ENCODE data around the gene AOPEP.

AOPEP gene

GRCh38 chr9:94761481-94761880 lies 35.0 kb downstream of the AOPEP start:
- DNase-seq (ENCODE audit: low read depth), result peak; percentile 43

DNA sequence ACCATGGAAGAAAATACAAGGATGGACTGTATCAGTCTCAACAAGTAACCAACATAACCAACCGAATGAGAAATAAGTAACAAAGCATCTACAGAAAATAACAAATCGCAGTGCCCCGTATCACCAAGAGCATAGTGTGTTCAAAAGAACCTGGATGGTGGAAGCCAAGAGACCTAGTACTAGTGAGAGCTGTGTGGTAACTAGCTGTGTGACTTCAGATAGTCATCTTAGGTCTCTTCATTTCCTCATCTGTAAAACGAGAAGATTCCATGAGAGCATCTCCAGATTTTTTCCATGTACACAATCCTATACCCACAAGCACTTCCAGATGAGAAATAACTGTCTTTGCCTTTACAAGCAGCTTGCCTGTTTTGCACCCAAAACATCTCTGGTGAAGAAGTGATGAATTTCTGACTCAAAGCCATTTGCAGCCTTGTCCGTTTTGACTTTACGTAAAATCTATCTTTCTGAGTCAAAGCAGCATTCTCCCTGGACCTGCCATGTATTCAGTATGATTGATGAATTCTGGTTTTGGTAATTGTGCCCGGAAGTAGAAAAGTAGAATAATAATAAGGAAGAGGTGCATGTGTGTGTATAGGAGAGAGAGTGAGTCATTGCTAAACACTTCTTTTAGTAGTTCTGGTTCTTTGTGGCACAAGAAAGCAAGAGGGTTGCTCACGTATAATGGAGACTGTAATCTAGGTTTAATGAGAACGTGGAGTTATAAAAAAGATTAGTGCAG lies 41.0 kb downstream of the AOPEP start:
- DNase-seq (ENCODE audit: low read depth), result peak; percentile 52

GRCh38 chr9:94768766-94769165 lies 42.3 kb downstream of the AOPEP start:
- no peak for DNase-seq (ENCODE audit: low read depth)

DNA sequence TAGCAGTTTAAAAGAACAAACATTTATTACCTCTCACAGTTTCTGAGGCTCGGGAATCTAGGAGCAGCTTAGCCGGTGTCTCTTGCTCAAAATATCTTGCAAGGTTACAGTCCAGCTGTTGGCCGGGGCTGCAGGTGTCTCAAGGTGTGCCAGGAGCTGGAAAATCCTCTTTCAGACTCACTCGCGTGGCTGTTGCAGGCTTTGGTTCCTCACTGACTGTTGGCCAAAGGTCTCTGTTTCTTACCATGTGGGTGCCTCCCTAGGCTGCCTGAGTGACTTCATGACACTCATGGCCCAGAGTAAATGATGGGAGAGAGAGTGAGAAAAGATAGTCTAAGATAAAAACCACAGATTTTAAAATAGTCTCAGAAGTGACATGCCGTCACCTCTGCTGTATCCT lies 43.8 kb downstream of the AOPEP start:
- DNase-seq (ENCODE audit: low read depth), result no peak

DNA sequence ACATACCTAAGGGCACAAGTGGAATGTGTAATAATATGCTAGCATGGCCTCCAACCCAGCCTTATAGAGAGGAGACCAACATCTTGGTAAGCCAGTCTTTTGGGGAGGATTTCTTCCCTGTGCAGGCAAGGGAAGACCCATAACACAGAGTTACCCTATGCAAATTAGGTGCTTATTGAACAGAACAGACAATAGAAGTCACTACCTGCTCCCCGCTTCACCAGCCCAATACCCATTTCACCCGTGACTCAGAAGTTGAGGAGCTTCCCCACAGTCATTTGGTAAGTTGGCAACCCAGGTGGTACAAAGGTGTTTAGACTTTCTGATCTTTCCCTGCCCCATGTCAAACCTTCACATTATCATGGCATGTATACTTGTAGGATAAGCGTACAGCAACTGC lies 44.6 kb downstream of the AOPEP start:
- no peak for DNase-seq (ENCODE audit: low read depth)

- DNase-seq (ENCODE audit: low read depth), result no peak
Observed at GRCh38 chr9:94772144-94772543, 45.6 kb downstream of the AOPEP start.

DNA sequence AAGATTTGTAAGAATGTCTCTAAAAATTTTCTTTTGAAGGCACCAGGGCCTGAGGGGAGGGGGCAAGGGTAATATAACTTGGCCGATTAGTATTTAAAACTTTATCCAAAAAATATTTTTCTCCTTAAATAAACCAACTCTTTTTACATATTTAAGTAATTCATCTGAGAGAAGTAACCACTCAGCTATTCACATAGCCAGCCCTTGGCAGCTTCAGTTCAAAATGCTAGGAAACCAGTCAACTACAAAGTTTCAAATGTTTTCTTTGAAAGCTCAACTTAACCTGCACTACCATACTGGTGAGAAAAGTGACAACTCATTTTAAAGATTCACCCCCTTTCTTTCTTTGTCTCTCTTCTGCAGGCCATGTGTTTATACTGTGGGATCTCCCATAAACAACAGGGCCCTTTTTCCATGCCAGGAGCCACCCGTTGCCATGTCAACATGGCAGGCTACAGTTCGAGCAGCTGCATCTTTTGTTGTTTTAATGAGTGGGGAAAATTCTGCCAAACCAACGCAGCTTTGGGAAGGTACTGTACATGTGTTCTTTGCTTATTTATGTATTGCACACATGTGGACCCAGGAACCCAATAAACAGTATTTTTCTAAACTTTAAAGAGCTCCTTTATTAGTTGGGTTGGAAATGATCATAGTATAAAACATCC lies 46.3 kb downstream of the AOPEP start:
- DNase-seq (ENCODE audit: low read depth), result no peak

DNA sequence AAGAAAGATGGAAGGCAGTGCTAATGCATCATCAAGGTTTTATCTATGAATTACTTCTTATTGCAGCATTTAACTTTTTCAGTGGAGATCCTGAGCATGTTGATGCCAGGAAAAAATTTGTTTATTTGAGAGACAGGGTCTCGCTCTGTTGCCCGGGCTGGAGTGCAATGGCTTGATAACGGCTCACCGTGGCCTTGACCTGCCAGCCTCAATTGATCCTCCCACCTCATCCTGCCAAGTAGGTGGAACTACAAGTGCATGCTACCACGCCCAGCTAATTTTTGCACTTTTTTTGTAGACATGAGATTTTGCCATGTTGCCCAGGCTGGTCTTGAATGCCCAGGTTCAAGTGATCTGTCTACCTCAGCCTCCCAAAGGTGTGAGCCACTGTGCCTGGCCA lies 47.2 kb downstream of the AOPEP start:
- DNase-seq (ENCODE audit: low read depth), result no peak

- DNase-seq (ENCODE audit: low read depth), result no peak
Observed at GRCh38 chr9:94778013-94778412, 51.5 kb downstream of the AOPEP start.

- peak; percentile 22 for DNase-seq (ENCODE audit: low read depth)
Observed at GRCh38 chr9:94779031-94779430, 52.5 kb downstream of the AOPEP start.

- DNase-seq (ENCODE audit: low read depth), result no peak
Observed at GRCh38 chr9:94779693-94780290, 53.3 kb downstream of the AOPEP start.

DNA sequence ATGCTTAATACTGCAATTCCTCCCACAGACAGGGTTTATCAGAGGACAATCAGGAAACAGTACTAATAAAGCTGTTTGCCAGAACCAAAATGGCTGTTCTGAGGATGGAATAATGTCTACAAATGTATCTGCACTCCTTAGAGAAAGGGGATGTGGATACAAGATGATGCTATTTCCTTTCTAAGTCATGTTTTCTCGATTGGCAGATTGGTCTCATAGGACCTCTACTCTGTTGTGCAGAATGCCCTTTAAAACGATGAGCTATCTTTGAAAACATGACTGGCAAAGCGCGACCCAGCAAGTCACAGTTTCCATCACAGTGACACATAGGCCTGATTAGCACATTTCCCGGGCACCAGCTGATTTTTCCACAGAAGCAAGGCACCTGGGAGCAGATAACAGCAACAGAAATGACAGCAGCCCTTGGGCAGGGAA lies 54.0 kb downstream of the AOPEP start:
- DNase-seq (ENCODE audit: low read depth), result no peak

DNA sequence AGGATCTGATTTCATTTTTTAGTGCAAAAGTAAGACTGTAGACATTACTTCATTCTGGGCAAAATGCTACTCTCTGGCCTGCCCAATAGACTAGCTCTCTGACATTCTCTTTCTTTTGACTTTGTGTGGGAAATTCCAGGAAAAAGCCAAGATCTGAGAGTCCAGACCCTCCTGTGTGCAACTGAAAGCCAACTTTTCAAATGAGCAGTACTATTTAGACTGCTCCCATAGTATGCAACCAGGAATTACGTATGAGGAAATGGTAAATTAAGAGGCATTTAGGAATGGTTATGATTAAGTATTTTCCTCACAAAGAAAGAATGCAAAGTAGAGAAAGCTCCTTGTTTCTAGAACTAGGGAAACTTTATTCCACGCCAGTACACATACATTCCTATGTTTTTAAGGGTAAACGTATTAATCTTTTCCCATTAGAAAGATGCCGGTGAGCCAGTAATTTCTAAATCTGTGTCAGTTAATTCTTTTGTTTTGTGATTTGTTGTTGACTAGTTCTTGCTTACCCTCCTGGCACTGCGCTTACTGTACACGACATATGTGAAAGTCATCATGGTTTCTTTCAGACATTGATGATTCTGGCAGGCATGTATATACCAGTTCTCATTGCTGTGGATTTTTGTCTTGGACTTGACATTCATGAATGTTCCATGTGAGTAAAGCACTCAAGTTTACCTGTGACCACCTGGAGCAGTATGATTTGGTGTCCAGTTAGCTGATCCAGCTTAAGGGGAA lies 56.0 kb downstream of the AOPEP start:
- no peak for DNase-seq (ENCODE audit: low read depth)

- peak; percentile 90 for DNase-seq (ENCODE audit: low read depth)
Observed at GRCh38 chr9:94783102-94783682, 56.7 kb downstream of the AOPEP start.

GRCh38 chr9:94783928-94784327 lies 57.4 kb downstream of the AOPEP start:
- no peak for DNase-seq (ENCODE audit: low read depth)

- DNase-seq (ENCODE audit: low read depth), result no peak
Observed at GRCh38 chr9:94785215-94786169, 59.0 kb downstream of the AOPEP start.

DNA sequence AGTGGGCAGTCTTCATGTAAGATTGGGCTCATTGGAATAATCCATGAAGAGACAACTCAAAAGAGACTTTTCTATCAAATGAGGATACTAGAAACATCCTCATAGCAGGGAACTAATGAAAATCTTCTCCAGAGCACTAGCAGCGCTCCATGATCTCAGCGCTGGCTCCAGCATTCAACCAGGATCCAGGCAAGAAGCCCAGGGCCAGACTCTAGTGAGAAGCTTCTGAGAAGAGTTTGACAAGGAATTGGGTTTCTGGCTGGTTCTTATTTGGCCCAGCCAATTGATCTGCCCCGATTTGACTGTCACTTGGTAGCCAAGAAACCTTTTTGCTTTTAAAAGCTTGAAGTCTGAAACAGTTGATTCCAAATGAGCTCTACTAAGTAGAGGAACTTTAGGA lies 60.1 kb downstream of the AOPEP start:
- no peak for DNase-seq (ENCODE audit: low read depth)

- DNase-seq (ENCODE audit: low read depth), result no peak
Observed at GRCh38 chr9:94787266-94787665, 60.8 kb downstream of the AOPEP start.

DNA sequence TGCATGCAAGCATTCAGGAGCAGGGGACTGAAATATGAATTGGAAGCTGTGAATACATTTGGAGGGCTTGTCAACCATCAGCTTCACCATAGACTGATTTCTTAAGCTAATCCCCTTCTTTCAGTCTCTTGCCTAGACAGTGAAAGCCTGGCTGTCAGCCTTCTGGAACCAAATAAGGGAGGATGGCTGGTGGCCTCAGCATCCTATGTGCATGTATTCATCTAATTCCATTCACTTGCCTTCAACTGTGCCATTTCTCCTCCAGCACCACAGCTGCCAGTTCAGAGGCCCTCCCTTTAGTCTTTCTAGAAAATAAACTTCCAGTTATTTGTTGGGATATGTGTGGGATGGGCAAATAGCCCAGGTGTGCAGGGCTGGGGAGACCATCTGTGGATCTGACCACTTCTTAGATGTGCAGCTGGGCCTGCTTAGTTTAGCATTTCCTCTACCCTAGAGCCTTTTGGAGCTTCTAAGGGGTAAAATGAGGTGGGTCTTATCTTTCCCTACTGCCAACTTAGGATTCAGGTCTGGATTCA lies 62.1 kb downstream of the AOPEP start:
- no peak for DNase-seq (ENCODE audit: low read depth)

GRCh38 chr9:94791435-94791834 lies 64.9 kb downstream of the AOPEP start:
- no peak for DNase-seq (ENCODE audit: low read depth)

DNA sequence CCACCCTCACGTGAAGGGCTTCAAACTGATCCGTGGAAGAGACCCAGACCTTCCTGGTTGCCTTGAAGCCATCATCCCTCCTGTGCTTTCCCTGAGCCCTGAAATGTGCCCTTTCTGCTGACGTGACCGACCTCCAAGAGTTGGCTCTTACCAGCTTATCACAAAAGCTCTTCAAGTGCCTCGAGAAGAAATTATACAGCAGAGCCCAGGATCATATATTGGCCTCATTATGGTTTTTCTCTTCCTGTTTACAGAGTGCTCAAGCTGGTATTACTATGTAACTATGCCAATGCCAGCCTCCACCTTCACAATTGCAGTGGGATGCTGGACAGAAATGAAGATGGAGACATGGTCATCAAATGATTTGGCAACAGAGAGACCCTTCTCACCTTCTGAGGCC lies 66.0 kb downstream of the AOPEP start:
- no peak for DNase-seq (ENCODE audit: low read depth)
